ENCODE results near the gene TPRX1. TPM values are rescaled to one million over a fixed set of nuclear protein-coding genes. Genes with fewer than 3 reads are reported as not detected.

TPRX1 gene
- total and polyA plus RNA-seq, 9 of the 15 experiments (the other 6 are each of a cell fraction or from before 2014, with no cell fraction given) = not detected

GRCh38 chr19:47839411-47839810 is 35.1 kb upstream of the TPRX1 start:
- 24% methylated on average over 14 of the region's 16 CpGs for WGBS (ENCODE audit: insufficient coverage, low coverage, missing lambda C conversion rate)
- no peaks in the 10 kb centered on the region for H3K79me2 ChIP-seq (ENCODE audit: control insufficient read depth, insufficient read depth, low read length)
- H3K27me3 ChIP-seq (ENCODE audit: control insufficient read depth in 2 of 2, insufficient read depth in 2 of 2, low read length in 2 of 2) = peaks cover 0 to 11% of the 10 kb centered on the region in 2 experiments
- no peaks in the 10 kb centered on the region for H3K9me1 ChIP-seq (ENCODE audit: control insufficient read depth, insufficient read depth, low read length)
- CTCF ChIA-PET (ENCODE audit: low intra/inter-chr PET ratio) = no interaction called here
- no peaks in the 10 kb centered on the region for H3K36me3 ChIP-seq (ENCODE audit: control insufficient read depth, insufficient read depth, low read length)
- H3K9ac ChIP-seq (ENCODE audit: insufficient read depth in 1 of 2, low read depth in 2 of 2, low read length in 2 of 2) = no peak overlapping the region
- no peaks in the 10 kb centered on the region; the same call in 1 of the 2 replicates for H3K9me3 ChIP-seq (replicated peaks; ENCODE audit: control insufficient read depth, insufficient read depth, low read depth, low read length)
- no peak for DNase-seq (ENCODE audit: extremely low read depth in 1 of 4, low spot score in 3 of 4)
- POLR2A ChIA-PET = interaction anchor here (0.5 to 0.6 kb wide), 2 partner anchors 11 to 324 kb away, joined by 3 read pairs; no protein-coding TSS in a partner anchor
- no peak overlapping the region for H3K27ac ChIP-seq (ENCODE audit: extremely low read depth, low read depth, low read length)
- H4K20me1 ChIP-seq (replicated peaks; ENCODE audit: control insufficient read depth, insufficient read depth, low read length) = no peaks in the 10 kb centered on the region
- H2AFZ ChIP-seq (ENCODE audit: low read depth, low read length) = no peak overlapping the region
- in situ Hi-C loops (cut with MboI) (no loop called here), intact Hi-C loops (cut with micrococcal nuclease) (no loop called here)
- H3K4me3 ChIP-seq = no peak overlapping the region
- ATAC-seq = no peak
- H3K4me2 ChIP-seq (ENCODE audit: insufficient read depth, low read length) = no peak overlapping the region
- H3K4me1 ChIP-seq (replicated peaks in 1 of 2; ENCODE audit: control insufficient read depth in 2 of 2, insufficient read depth in 2 of 2, low read length in 2 of 2) = peaks cover 0 to 5% of the 10 kb centered on the region in 2 experiments; a peak in 2 of 5 replicates
- FAIRE-seq = no peak
- TF ChIP-seq ATF4 (CRISPR knock-in tag; IDR thresholded peaks at IDR 0.05) (no peak), FOS (IDR thresholded peaks at IDR 0.05; ENCODE audit: extremely low read depth, insufficient read length) (no peak), SRSF1 (IDR thresholded peaks at IDR 0.05; ENCODE audit: low read depth, low read length) (no peak), ZNF436 (CRISPR knock-in tag; IDR thresholded peaks at IDR 0.05) (no peak), DMBX1 (CRISPR knock-in tag; IDR thresholded peaks at IDR 0.05; ENCODE audit: borderline replicate concordance) (no peak), HNRNPLL (IDR thresholded peaks at IDR 0.05; ENCODE audit: low read depth, low read length, poor library complexity, severe bottlenecking) (no peak), SRSF7 (optimal IDR thresholded peaks at IDR 0.05; ENCODE audit: low read depth, low read length) (no peak), HDAC6 (IDR thresholded peaks at IDR 0.05; ENCODE audit: low read depth, low read length) (no peak), NR1H2 (CRISPR knock-in tag; IDR thresholded peaks at IDR 0.05) (no peak), ARID2 (IDR thresholded peaks at IDR 0.05) (no peak), TRIM25 (IDR thresholded peaks at IDR 0.05; ENCODE audit: borderline replicate concordance) (no peak)
- no TSS peak for BruUV-seq (replicated peaks)
